ENCODE results near the gene ALK.

ALK gene

DNA sequence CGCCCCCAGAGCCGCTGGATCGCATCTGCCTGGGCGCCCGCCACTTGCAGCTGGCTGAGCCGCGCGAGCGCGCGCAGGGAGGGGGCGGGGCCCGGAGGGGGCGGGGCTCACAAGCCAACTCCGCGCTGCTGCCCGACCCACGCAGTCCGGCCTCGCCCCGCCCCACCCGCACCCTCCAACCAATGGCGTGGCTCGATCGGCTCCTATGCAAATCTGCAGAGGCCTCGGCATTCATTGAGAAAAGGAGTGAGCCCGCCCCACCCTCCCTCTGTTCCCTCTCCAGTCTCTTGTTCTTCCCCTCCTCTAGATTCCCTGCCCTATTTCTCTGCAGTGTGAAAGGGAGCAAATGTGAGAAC is at the start of gene ALK:
Gene ALK (minus strand): TSS at position 27 of the 356 bp plus-strand sequence. CDS start 927 bp downstream, outside the sequence.
- in situ Hi-C loops (cut with MboI; ENCODE audit: low sequenced_read_pairs): no loop called here

DNA sequence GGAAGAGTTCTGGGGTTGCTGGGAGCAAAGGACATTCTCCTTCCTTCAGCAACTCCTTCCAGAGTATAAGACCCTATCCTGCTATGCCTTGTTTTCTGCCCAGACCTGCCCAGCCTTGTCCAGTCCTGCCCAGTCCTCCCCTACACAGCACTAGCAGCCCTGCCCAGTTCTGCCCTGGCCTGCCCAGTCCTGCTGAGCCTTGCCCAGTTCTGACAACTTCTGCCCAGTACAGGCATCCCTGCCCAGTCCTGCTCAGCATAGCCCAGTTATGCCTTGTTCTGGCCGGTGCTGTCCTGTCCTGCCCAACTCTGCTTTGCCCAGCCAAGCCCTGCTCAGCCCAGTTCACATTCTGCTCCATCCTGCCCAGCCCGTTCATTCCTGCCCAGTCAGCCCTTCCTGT is 44.9 kb upstream of the ALK start:
- in situ Hi-C loops (cut with MboI; ENCODE audit: low sequenced_read_pairs): no loop called here

DNA sequence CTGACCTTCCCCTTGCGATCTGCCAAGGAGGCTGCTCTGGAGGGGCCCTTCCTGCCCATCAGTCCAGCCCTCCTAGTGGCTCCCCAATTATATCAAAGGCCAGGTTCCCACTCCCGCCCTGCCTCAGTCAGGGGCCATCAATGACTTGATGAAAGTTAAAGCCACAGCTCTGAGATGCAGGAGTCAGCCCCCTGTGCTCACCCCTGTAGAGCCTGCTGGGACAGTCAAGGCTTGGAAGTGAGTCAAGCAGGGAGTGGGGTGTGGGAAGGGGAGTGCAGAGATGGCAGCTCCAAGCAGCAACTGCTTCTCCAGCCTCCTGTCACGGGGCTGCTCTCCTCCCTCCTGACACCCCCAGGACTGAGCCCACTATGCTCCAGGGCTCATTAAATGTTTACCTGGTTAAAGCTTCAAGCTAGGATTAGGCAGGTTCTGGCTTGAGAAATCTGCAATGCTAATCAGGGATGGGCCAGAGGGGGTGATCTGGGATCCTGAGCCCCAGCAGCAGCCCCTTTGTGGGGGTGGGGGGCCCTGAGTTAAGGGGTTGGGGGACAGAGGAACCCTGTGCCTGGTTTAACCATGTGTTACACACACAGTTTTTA is 42.7 kb upstream of the ALK start:
- in situ Hi-C loops (cut with MboI; ENCODE audit: low sequenced_read_pairs): no loop called here

DNA sequence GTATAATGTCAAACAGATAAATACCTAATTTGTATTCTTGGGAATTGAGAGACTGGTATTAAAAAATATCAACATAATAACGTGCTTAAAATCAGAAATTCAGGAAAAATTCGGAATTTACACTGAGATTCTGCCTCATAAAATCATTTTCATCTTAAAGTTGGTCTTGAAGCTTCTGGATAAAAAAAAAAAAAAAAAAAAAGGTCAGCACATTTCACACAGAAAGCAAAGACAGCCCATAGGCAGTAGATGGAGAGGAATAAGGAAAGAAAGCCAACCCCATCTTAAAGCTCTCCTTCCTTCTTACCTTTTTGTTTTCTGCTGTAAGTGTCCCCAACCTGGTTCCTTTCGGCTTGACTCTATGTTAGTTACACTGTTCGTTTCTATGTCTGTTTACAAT is 41.5 kb upstream of the ALK start:
- in situ Hi-C loops (cut with MboI; ENCODE audit: low sequenced_read_pairs): no loop called here

DNA sequence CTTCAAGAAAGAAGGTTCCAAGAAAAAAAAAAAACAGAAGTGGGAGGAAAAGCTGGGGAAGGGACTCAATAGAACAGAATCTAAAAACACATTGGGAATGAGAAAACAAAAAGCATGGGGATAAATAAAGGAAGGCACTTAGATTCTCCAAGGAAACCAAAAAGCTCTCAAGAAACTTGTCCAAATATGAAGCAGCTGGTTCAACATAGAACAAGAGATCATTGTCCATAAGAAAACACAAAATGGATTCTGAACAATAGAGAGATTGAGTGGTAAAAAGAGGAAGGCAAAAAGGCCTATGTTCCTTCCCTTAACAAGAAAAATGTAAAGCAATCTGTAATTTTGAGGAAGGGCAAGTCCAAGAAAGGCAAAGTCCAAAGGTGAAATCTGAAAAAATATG is 32.9 kb upstream of the ALK start:
- in situ Hi-C loops (cut with MboI; ENCODE audit: low sequenced_read_pairs): no loop called here

DNA sequence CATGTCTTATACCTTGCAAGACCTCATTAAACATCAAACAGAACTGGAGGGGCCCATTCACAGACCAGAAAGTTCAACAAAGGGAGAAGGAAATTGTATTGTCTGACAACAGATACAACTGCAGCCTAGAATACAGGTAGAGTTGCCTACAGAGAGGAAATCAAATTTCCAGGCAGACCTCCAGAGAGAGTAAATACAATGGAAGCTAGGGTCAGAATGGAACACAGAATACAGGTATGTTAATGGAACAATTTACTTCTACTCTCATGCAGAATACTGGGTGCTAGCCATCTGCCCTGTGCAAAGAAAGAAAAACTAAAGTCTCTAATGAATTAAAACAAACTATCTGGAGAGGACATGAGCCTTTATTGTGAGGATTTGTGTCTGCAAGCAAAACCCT is 31.6 kb upstream of the ALK start:
- in situ Hi-C loops (cut with MboI; ENCODE audit: low sequenced_read_pairs): no loop called here

DNA sequence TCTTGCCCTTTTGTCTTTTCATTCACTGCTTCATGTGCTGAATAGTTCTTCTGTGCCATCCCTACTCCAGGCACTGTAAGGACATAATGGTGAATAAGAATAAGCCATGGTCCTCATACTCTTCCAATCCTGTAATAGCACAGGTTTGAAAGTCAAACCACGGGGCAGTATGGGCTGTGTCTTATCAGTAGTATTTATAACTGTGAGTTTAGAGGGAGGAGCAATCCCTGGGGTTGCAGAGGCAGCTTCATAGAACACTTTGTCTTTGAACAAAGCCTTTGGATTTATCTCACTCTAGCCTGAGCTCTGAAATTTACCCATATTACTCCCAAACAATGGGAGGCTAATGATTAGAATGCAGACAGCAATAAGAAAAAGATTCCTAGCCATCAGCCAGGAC is 30.2 kb upstream of the ALK start:
- in situ Hi-C loops (cut with MboI; ENCODE audit: low sequenced_read_pairs): no loop called here

DNA sequence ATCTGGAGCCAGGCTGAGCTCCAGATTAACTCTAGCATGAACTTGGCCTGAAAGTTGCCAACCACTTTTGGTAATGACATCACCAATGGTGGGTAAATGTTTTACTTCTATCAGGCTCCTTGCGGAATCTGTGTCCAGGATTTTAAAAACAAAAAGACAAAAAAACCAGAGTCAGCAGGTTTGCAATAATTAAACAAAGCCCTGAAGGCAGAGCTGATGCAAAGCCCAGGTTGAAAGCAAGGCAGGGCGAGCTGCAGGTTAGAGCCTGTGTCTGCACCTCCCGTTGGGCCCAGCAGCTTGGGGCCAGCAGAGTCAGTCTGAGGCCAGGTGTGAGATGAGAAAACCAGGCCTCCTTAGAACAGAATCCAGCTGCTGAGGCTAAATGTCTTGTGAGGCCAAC is 29.1 kb upstream of the ALK start:
- in situ Hi-C loops (cut with MboI; ENCODE audit: low sequenced_read_pairs): no loop called here

DNA sequence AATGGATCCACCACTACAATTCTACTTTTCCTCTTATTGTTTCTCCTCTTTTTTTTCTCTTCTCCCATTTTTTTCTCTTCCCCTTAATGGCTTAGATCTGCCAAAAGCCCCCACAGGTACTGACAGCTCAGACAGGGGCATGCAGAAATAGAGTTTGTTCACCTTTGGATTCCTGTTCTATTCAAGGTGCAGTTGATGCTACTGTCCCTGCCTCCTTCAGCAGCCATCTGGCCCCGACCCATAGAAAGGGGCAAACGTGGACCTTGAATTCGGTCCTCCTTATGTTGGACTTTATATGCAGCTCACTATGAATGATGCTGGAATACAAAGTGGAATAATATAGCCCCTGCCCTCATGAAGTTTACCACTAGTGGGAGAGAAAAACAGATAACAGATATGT is 27.7 kb upstream of the ALK start:
- in situ Hi-C loops (cut with MboI; ENCODE audit: low sequenced_read_pairs): no loop called here

DNA sequence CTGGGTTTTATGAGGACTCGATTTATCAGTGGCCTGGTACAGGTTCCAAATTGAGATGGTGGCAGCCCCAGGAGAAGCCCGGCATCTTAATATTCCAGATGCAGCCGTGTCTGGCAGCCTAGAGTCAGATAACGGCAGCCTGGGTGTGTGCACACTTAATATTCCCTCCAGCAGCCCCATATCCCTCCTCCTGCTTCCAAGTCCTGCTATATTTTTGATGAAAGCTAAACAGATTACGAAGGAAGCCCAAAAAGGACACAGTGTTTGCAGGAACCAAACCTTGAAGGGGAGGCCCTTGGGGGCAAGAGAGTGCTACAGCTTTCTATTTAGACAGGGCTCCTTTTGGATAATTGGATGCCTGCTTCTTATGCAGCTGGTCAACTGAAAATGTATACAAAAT is 25.1 kb upstream of the ALK start:
- in situ Hi-C loops (cut with MboI; ENCODE audit: low sequenced_read_pairs): no loop called here

DNA sequence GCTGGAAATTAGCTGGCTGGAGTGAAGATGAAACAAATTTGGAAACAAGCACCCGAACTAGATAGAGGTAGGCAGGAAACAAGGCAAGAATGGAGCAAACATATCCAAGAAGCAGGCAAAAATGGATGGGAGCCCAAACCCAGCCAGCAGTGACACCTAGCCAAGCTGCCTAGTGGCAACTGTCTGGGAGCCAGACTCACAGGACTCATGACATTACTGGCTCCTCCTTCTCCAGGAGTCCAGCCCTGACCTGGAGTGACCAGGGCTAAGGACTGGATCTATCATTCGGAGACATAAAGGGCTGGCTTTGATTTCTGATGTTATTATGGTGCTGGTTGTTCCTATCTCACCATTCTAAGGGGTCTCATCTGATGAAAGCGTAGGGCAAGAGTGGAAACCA is 21.3 kb upstream of the ALK start:
- in situ Hi-C loops (cut with MboI; ENCODE audit: low sequenced_read_pairs): no loop called here

DNA sequence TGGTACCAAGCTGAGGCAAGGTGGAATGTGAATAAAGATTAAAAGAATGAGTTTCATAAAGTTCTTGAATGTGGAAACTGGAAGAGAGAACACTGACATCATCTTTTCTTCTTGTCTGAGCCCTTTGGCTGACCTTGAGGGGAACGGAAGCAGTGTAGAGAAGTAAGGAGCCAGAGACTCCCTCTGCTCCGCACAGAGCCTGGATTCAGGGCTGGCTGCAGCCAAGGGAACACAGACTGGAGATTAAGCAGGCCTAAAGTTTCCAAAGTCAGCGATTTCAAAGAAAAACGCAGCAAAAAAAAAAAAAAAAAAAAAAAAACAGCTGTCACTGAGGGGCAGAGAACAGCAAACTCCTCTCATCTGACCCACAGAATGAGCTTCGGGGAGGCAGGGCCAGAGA is 19.3 kb upstream of the ALK start:
- in situ Hi-C loops (cut with MboI; ENCODE audit: low sequenced_read_pairs): no loop called here

DNA sequence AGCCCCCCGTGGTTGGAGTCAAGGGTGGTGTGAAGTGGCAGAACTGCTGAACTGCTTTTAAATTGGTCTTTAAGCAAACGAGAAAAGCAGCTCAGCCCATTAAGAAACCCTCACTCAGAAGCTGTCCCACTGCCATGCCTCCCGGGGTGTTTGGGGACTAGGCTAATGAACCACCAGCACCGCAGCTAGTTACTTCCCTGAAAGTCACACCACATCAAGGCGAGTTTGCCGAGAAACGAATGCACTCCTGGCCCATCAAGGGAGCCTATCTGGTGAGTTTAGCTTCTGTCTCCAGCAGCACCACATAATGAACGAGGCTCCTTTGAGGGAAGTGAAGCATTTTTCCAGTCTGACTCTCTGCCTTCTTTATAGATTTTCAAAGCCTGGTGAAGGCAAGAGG is 14.6 kb upstream of the ALK start:
- in situ Hi-C loops (cut with MboI; ENCODE audit: low sequenced_read_pairs): no loop called here

DNA sequence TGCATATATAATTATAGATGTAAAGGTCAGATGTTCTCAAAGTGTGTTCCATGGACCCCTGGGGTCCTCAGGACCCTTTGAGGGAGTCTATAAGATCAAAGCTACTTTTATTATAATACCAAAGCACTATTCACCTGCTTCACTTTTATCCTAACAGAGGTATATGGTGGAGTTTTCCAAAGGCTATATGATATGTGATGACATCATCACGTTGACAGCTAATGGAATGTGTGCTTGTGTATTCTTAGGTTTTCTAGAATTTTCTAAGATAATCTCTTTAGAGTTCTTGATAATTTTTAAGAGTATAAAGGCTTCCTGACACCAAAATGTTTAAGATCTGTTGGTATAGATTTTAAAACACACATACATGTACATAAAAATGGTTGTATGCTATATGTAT is 10.4 kb upstream of the ALK start:
- in situ Hi-C loops (cut with MboI; ENCODE audit: low sequenced_read_pairs): no loop called here

DNA sequence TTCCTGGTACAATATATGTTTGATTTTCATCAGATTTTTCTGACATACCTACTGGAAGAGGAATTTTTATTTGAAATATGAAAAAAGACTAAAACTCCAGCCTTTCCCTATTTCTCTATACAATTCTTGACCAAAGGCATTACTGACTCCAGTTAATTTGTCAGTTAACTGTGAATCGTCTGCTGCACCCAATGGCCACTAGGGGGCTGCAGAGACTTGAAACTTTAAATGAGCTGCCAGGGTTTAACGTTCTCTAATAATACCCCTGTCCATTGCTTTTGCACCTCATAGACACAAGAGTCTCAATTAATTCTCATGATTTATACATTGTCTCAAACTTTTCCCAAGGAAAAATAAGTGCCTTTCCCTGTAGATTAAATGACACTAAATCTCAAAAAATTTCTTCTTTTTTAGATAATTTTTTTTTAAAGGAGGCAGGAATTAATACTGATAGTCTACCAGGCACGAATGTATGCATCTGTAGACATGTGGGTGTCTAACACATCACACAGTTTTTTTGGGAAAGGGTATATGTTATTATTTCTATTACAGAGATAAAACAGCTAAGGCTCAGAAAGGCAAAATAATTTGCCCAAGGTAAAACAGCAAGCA is 1.8 kb upstream of the ALK start:
- in situ Hi-C loops (cut with MboI; ENCODE audit: low sequenced_read_pairs): no loop called here

DNA sequence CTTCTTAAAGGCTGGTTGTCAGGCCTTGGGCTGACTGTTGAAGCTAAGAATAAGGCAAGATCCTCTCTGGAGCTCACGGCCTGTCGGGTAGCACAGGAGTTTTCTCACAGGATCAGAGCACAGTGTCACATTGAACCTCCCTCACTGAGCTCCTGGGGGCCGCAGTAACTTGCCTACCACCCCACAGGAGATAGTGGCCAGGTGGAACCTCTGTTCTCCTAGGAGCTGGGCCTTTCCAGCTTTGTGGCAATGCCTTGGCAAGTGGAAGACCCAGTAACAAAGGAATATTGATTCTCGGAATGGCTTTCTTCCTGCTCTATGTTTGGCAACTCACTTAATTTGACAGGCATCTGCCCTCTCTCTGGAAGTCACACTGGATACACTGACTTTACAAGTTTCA is 1.2 kb upstream of the ALK start:
- in situ Hi-C loops (cut with MboI; ENCODE audit: low sequenced_read_pairs): no loop called here

DNA sequence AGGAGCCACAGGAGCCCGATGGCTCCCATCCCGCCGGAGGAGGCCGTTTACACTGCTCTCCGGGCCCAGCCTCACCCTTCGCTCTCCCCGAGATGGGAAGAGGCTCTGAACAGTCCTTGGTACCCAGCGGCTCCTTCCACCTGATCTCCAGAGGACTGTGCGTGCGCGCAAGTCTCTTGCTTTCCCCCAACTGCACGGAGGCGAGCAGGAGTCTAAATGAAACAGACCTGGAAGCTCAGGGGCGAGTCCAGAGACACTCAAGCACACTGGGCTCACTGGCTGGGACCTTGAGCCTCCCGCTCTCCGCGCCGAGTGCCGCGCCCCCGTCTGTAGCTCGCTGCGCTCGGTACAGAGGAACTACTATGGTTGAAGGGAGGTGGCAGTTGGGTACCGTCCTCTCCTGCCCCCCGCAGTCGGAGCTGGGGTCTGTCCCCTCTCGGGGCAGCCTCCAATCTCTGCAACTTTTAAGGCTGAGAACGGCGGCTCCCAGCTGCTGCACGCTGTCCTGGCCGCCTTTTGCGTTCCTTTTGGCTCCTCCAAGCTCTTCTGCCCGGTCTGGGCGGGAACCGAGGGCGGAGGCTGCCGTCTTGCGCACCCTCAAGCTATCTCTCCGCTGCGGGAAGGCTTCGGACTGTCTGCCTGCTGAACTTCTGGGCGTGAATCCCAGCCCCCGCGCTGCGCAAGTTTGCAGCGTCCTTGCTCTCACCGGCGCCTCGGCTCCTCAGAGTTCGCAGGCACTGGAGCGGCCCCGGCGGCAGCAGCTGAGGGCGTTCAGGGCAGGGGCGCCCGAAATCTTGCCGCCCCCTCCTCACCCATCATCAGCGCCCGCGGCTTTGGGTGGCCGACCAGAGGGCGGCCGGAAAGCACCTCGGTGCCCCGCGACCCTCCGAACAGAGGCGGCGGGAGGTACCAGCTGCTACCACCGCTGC is 491 bp downstream of the ALK start:
- in situ Hi-C loops (cut with MboI; ENCODE audit: low sequenced_read_pairs): no loop called here

DNA sequence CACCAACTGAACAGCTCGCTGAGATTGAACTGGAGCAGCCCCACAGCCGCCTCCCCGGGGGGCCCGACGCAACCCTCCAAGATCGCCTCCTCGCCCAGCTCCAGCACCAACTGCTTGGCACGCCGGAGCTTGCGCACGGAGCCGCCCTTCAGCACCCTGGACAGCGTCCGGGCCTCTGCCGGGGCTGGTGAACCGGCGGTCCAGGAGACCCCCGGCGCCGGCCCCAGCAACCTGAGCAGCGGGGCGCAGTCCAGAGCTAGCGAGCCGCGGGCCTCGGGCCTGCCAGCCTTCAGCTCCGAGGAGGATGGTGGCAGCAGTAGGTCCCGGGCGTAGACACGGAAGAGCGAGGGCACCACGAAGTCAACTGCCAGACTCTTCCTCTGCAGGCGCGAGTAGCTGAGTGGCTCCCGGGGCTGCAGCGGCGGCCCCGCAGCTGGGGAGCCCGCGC is 1.2 kb downstream of the ALK start:
- in situ Hi-C loops (cut with MboI; ENCODE audit: low sequenced_read_pairs): no loop called here

DNA sequence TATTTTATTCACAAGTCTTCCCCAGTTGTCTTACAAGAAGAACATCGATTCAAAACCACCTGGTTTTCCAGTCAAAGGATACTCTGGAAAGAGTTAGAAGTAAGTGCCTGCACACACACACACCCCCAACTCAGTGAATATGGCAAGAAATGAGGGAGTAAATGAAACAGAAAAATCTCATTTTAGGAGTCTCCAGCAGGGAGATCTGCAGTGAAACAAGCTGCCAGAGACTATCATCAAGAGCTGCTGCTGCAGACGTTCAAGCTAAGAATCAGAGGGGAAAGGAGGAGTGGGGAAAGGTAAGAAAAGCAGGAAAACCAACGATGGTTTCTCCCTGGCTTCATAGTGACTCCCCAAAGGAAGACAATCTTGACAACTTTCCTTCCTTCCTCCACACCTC is 2.4 kb downstream of the ALK start:
- in situ Hi-C loops (cut with MboI; ENCODE audit: low sequenced_read_pairs): no loop called here

DNA sequence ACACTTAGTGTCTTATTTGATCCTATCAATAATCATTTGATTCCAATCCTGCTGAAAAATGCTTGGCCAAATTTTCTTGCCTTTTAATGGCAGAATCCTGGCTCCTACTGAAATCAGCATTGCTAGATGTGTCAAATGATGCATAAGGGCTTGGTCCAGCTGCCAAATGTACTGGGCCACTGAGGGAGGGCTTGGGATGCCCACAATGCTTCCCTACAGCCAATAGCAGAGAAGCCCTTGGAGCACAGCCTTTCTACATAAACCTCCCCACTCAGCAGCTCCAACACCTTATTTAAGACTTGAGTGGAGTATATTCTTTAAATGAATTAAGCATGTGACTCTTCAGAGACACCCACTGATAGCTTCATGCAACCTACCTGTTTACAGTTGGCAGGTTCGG is 3.6 kb downstream of the ALK start:
- in situ Hi-C loops (cut with MboI; ENCODE audit: low sequenced_read_pairs): no loop called here

DNA sequence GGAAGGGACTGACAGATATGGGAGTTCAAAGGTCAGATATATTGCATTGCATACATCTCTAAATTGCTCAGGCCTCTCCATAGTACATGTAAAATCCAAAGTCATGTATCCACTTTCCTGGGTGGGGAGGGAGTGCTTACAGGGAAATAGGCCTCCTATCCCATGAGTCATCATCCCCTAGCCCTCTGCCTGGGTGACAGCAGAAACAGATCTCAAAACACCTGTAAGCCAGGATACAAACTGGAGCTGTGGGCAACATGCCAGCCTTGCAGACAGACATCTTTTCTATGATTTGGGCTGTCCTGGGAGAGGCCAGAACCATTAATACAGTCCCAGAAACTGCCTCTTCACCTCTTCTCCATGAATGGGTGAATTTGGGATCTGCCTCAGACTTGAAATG is 4.8 kb downstream of the ALK start:
- in situ Hi-C loops (cut with MboI; ENCODE audit: low sequenced_read_pairs): no loop called here

DNA sequence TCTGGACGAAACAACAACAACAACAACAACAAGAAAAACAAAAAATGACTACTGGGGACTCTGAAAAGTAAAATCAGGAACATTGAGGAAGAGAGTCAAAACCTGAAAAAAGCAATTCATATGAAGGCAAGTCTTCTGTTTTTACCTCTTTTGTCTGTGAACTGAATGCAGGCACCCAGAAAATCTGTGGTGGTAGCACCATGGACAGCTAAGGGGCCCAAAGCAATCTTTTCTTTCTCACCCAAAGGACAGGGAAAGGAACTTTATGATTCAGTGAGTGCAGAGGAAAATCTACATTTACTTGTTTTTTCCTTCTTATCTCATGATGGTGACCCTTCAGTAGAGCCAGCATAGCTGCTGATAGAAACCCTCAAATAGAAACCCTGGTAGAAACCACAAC is 10.4 kb downstream of the ALK start:
- in situ Hi-C loops (cut with MboI; ENCODE audit: low sequenced_read_pairs): no loop called here

Measured in HL-60/S4 treated with phorbol 12-myristate 13-acetate at 8.2 ng/mL for 4 days and 3 days (cell line).